NB4 (cell line): ENCODE results near the gene SP6.

ENCODE experiments used
- POLR2A ChIP-seq: IDR thresholded peaks from 2 replicates; pipeline ENCODE4 v1.6.1; 2011; ENCODE audit warnings: mild to moderate bottlenecking; ENCODE audit not compliant: insufficient read length; ENCODE audit errors: extremely low read depth
- TF ChIP-seq, protein P1 (sequence below): IDR thresholded peaks from one replicate; pipeline ENCODE4 v1.5.1; 2012; ENCODE audit warnings: low read depth, low read length
- TF ChIP-seq, protein P2 (sequence below): IDR thresholded peaks from 2 replicates; pipeline ENCODE4 v1.6.1; 2011; ENCODE audit warnings: low read depth, low read length

DNA sequence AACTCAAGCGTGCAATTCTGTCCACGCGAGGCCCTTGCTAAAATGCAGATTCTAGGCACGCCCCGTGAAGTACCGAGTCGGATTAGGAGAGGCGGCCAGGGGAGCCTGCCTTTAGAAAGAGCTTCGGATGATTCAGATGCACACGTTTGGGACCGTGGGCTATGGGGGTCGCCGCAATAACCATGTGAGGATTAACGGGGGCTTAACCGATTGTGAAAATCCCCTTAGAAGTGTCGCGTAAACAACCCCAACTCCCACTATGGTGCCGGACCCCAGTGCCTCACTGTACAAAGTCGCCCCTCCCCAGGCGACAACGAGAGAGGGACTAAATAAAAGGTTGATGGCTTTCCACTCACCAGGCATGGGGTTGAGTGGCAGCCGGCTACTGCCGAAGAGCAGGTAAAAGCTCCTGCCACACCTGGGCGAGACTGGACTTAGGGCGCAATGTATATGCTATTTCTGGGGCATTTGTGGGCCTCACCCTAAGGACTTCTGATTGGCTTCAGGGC lies 44.4 kb upstream of the SP6 start:
- TF ChIP-seq, protein P1, sequence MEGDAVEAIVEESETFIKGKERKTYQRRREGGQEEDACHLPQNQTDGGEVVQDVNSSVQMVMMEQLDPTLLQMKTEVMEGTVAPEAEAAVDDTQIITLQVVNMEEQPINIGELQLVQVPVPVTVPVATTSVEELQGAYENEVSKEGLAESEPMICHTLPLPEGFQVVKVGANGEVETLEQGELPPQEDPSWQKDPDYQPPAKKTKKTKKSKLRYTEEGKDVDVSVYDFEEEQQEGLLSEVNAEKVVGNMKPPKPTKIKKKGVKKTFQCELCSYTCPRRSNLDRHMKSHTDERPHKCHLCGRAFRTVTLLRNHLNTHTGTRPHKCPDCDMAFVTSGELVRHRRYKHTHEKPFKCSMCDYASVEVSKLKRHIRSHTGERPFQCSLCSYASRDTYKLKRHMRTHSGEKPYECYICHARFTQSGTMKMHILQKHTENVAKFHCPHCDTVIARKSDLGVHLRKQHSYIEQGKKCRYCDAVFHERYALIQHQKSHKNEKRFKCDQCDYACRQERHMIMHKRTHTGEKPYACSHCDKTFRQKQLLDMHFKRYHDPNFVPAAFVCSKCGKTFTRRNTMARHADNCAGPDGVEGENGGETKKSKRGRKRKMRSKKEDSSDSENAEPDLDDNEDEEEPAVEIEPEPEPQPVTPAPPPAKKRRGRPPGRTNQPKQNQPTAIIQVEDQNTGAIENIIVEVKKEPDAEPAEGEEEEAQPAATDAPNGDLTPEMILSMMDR, result no peak
- peak; percentile 85 for TF ChIP-seq POLR2A
- TF ChIP-seq, protein P2, sequence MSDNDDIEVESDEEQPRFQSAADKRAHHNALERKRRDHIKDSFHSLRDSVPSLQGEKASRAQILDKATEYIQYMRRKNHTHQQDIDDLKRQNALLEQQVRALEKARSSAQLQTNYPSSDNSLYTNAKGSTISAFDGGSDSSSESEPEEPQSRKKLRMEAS, result no peak
